Activated B cell treated with CpG ODN at 0.5 μM for 24 hours (primary cell): Measurements from ENCODE around the gene NTN4. TPM values are rescaled to one million over a fixed set of nuclear protein-coding genes. Genes with fewer than 3 reads are reported as not detected.

ENCODE experiments used
- ATAC-seq: fragments of 200-7000 bp; cut with Tn5 transposase; one replicate; pipeline ENCODE4 v1.10.0; 2021; ENCODE audit warnings: low read depth, mild to moderate bottlenecking, moderate library complexity
- CTCF ChIA-PET: fragments of 350-600 bp; sonication (Branson Sonifier 250); formaldehyde crosslinking; loops from one replicate; lab custom pipeline; 2021; ENCODE audit warnings: antibody characterized with exemption; lab: Charles Lee
- POLR2A ChIA-PET: fragments of 350-600 bp; sonication (Branson Sonifier 250); formaldehyde crosslinking; loops from one replicate; lab custom pipeline; 2021; ENCODE audit warnings: antibody characterized with exemption; lab: Charles Lee
- DNase-seq: peaks from one replicate; pipeline ENCODE4 v3.0.0; 2022
- H3K27ac Mint-ChIP-seq: one replicate; pipeline ENCODE4 v1.8.0; 2020; ENCODE audit warnings: mixed read lengths
- H3K27me3 Mint-ChIP-seq: one replicate; pipeline ENCODE4 v1.8.0; 2021; ENCODE audit warnings: mixed read lengths
- H3K36me3 Mint-ChIP-seq: one replicate; pipeline ENCODE4 v1.8.0; 2021; ENCODE audit warnings: low read depth, mixed read lengths
- H3K4me1 Mint-ChIP-seq: one replicate; pipeline ENCODE4 v1.8.0; 2021; ENCODE audit warnings: mixed read lengths
- H3K4me3 Mint-ChIP-seq: one replicate; pipeline ENCODE4 v1.8.0; 2020; ENCODE audit warnings: mild to moderate bottlenecking, mixed read lengths
- H3K9me3 Mint-ChIP-seq: one replicate; pipeline ENCODE4 v1.8.0; 2020; ENCODE audit warnings: mixed read lengths
- intact Hi-C: fragments of 100-400 bp; cut with micrococcal nuclease; formaldehyde crosslinking; loops from one replicate; pipeline ENCODE4 v1.15.1; 2024
- total RNA-seq: library from RNA; stranded (reverse); gene quantifications from 2 replicates; pipeline ENCODE4 v1.2.3, GENCODE V29; 2022
- TF ChIP-seq, protein P1 (sequence below): fragments of 200-600 bp; IDR thresholded peaks from one replicate; pipeline ENCODE4 v1.8.0; 2022; ENCODE audit warnings: antibody characterized with exemption, mild to moderate bottlenecking

Gene NTN4
- total RNA-seq, 1 donor from 2014 or later, result 0.20 TPM

GRCh38 chr12:95646781-95647190 is 143.8 kb downstream of the NTN4 start:
- intact Hi-C loops, result no loop called here
- ChIA-PET CTCF (no interaction called here), POLR2A (no interaction called here)
- DNase-seq, result no peak
- H3K36me3 Mint-ChIP-seq, result no peaks in the 10 kb centered on the region
- ATAC-seq, result no peak
- TF ChIP-seq, protein P1, sequence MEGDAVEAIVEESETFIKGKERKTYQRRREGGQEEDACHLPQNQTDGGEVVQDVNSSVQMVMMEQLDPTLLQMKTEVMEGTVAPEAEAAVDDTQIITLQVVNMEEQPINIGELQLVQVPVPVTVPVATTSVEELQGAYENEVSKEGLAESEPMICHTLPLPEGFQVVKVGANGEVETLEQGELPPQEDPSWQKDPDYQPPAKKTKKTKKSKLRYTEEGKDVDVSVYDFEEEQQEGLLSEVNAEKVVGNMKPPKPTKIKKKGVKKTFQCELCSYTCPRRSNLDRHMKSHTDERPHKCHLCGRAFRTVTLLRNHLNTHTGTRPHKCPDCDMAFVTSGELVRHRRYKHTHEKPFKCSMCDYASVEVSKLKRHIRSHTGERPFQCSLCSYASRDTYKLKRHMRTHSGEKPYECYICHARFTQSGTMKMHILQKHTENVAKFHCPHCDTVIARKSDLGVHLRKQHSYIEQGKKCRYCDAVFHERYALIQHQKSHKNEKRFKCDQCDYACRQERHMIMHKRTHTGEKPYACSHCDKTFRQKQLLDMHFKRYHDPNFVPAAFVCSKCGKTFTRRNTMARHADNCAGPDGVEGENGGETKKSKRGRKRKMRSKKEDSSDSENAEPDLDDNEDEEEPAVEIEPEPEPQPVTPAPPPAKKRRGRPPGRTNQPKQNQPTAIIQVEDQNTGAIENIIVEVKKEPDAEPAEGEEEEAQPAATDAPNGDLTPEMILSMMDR, result no peak
- H3K4me3 Mint-ChIP-seq, result no peak overlapping the region
- no peaks in the 10 kb centered on the region for H3K9me3 Mint-ChIP-seq
- peaks cover 14% of the 10 kb centered on the region for H3K27me3 Mint-ChIP-seq
- H3K27ac Mint-ChIP-seq, result no peak overlapping the region
- no peaks in the 10 kb centered on the region for H3K4me1 Mint-ChIP-seq

- ChIA-PET POLR2A (no interaction called here), CTCF (no interaction called here)
- no peak for ATAC-seq
- no peaks in the 10 kb centered on the region for H3K4me1 Mint-ChIP-seq
- no peak for DNase-seq
- peaks cover 14% of the 10 kb centered on the region for H3K27me3 Mint-ChIP-seq
- H3K36me3 Mint-ChIP-seq, result no peaks in the 10 kb centered on the region
- H3K27ac Mint-ChIP-seq, result no peak overlapping the region
- TF ChIP-seq, protein P1, result no peak
- intact Hi-C loops, result no loop called here
- H3K4me3 Mint-ChIP-seq, result no peak overlapping the region
- no peaks in the 10 kb centered on the region for H3K9me3 Mint-ChIP-seq
Measured at GRCh38 chr12:95643256-95643655, 147.3 kb downstream of the NTN4 start.

DNA sequence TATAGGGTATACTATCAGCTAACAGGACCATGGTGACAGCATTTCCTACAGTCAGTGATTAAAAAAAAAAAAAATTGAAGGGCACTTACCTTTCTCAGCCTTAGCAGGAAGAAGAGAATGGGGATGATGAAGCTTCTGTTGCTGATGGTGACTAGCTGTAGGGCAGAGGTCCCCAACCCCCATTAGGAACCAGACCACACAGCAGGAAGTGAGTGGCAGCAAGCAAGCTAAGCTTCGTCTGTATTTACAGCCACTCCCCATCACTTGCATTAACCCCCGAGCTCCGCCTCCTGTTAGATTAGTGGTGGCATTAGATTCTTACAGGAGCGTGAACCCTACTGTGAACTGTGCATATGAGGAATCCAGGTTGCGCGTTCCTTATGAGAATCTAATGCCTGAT is 148.0 kb downstream of the NTN4 start:
- Mint-ChIP-seq H3K4me3 (no peak overlapping the region), H3K27ac (no peak overlapping the region), H3K36me3 (no peaks in the 10 kb centered on the region), H3K4me1 (no peaks in the 10 kb centered on the region), H3K27me3 (peaks cover 14% of the 10 kb centered on the region), H3K9me3 (no peaks in the 10 kb centered on the region)
- POLR2A ChIA-PET, result no interaction called here
- intact Hi-C loops, result no loop called here
- TF ChIP-seq, protein P1, result no peak
- CTCF ChIA-PET, result no interaction called here
- no peak for ATAC-seq
- no peak for DNase-seq

- intact Hi-C loops, result no loop called here
- DNase-seq (no peak), ATAC-seq (no peak)
- POLR2A ChIA-PET, result no interaction called here
- TF ChIP-seq, protein P1, result no peak
- CTCF ChIA-PET, result no interaction called here
- Mint-ChIP-seq H3K4me3 (no peak overlapping the region), H3K27me3 (peaks cover 4% of the 10 kb centered on the region), H3K4me1 (no peaks in the 10 kb centered on the region), H3K36me3 (no peaks in the 10 kb centered on the region), H3K27ac (no peak overlapping the region), H3K9me3 (no peaks in the 10 kb centered on the region)
Measured at GRCh38 chr12:95641299-95641952, 149.1 kb downstream of the NTN4 start.

DNA sequence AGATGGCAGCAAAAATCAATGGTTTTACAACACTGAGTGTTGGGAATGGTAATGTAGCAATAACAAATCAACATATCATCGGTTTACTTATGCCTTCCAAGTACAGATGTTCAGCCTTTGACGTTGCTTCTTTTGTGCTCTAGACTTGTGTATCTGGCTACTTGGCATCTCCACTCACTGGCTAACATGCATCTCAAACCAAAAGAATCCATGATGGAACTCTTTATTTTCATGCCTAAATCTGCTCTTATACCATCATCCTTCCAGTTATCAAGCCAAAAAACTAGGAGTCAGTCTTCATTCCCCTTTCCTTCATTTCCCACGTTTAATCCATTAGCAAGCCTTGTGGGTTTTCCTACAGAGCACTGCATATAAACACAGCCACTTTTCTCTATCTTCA is 150.0 kb downstream of the NTN4 start:
- H3K4me1 Mint-ChIP-seq, result no peaks in the 10 kb centered on the region

More for the DNA sequence above, 150.0 kb downstream of the NTN4 start:
- TF ChIP-seq, protein P1, result no peak
- ATAC-seq (no peak), DNase-seq (no peak)
- no peaks in the 10 kb centered on the region for H3K27me3 Mint-ChIP-seq
- POLR2A ChIA-PET, result no interaction called here
- H3K9me3 Mint-ChIP-seq, result no peaks in the 10 kb centered on the region
- H3K36me3 Mint-ChIP-seq, result no peaks in the 10 kb centered on the region
- intact Hi-C loops, result no loop called here
- no peak overlapping the region for H3K4me3 Mint-ChIP-seq
- CTCF ChIA-PET, result no interaction called here
- no peak overlapping the region for H3K27ac Mint-ChIP-seq
